Chondrocyte (in vitro differentiated cells): ENCODE data around the gene NOL11. TPM values are rescaled to one million over a fixed set of nuclear protein-coding genes. Genes with fewer than 3 reads are reported as not detected.
"Not testable (repeated sequence)": the region's sequence is repeated elsewhere in the genome, so short reads cannot be mapped to it uniquely, and the experiment has no call there.

Source experiments
- DNase-seq: peaks from one replicate; pipeline ENCODE4 v3.0.0; 2021; ENCODE audit warnings: mixed read lengths, low spot score
- H3K27ac Mint-ChIP-seq: one replicate; pipeline ENCODE4 v1.8.0; 2021; ENCODE audit warnings: mild to moderate bottlenecking, moderate library complexity, mixed read lengths; ENCODE audit not compliant: unreplicated experiment
- H3K27me3 Mint-ChIP-seq: 2 replicates; pipeline ENCODE4 v1.8.0; 2021; ENCODE audit warnings: low read depth, mixed read lengths
- H3K36me3 Mint-ChIP-seq: 2 replicates; pipeline ENCODE4 v1.8.0; 2021; ENCODE audit warnings: low read depth, mixed read lengths
- H3K4me1 Mint-ChIP-seq: 2 replicates; pipeline ENCODE4 v1.8.0; 2021; ENCODE audit warnings: low read depth, mild to moderate bottlenecking, mixed read lengths
- H3K4me3 Mint-ChIP-seq: one replicate; pipeline ENCODE4 v1.8.0; 2021; ENCODE audit warnings: mild to moderate bottlenecking, moderate library complexity, mixed read lengths; ENCODE audit not compliant: unreplicated experiment
- H3K9me3 Mint-ChIP-seq: 2 replicates; pipeline ENCODE4 v1.8.0; 2021; ENCODE audit warnings: low read depth, mixed read lengths
- CTCF ChIP-seq: fragments of 200-600 bp; sonication (generic); IDR thresholded peaks from 2 replicates; pipeline ENCODE4 v1.5.0; 2021; ENCODE audit warnings: antibody characterized with exemption, mild to moderate bottlenecking, moderate library complexity
- total RNA-seq: library from RNA; stranded (reverse); gene quantifications from 3 replicates; pipeline ENCODE4 v1.2.1, GENCODE V29; 2021

NOL11 gene
- total RNA-seq, 1 donor from 2014 or later, result 20.9 TPM

- peaks cover 3% of the 10 kb centered on the region for H3K9me3 Mint-ChIP-seq
- H3K4me3 Mint-ChIP-seq, result no peak overlapping the region
- H3K4me1 Mint-ChIP-seq, result no peaks in the 10 kb centered on the region
- no peaks in the 10 kb centered on the region for H3K27me3 Mint-ChIP-seq
- H3K36me3 Mint-ChIP-seq, result no peaks in the 10 kb centered on the region
- H3K27ac Mint-ChIP-seq, result no peak overlapping the region
- TF ChIP-seq CTCF, result no peak
- no peak for DNase-seq
These were observed 21.4 kb upstream of the NOL11 start for GRCh38 chr17:67696347-67696746.

GRCh38 chr17:67696853-67697498, 20.8 kb upstream of the NOL11 start:
- no peak for DNase-seq
- H3K36me3 Mint-ChIP-seq, result no peaks in the 10 kb centered on the region
- H3K4me1 Mint-ChIP-seq, result no peaks in the 10 kb centered on the region
- H3K4me3 Mint-ChIP-seq, result no peak overlapping the region
- H3K27ac Mint-ChIP-seq, result no peak overlapping the region
- TF ChIP-seq CTCF, result no peak
- H3K27me3 Mint-ChIP-seq, result no peaks in the 10 kb centered on the region
- H3K9me3 Mint-ChIP-seq, result peaks cover 3% of the 10 kb centered on the region

- no peak for TF ChIP-seq CTCF
- DNase-seq, result no peak
- no peaks in the 10 kb centered on the region for H3K9me3 Mint-ChIP-seq
- H3K27me3 Mint-ChIP-seq, result no peaks in the 10 kb centered on the region
- H3K36me3 Mint-ChIP-seq, result no peaks in the 10 kb centered on the region
- H3K27ac Mint-ChIP-seq, result no peak overlapping the region
- H3K4me3 Mint-ChIP-seq, result no peak overlapping the region
- no peaks in the 10 kb centered on the region for H3K4me1 Mint-ChIP-seq
These were observed 17.6 kb upstream of the NOL11 start for GRCh38 chr17:67700037-67700724.

GRCh38 chr17:67700725-67701119, 17.0 kb upstream of the NOL11 start:
- DNase-seq, result no peak
- Mint-ChIP-seq H3K27ac (no peak overlapping the region), H3K9me3 (no peaks in the 10 kb centered on the region), H3K36me3 (no peaks in the 10 kb centered on the region), H3K4me1 (no peaks in the 10 kb centered on the region), H3K4me3 (no peak overlapping the region), H3K27me3 (no peaks in the 10 kb centered on the region)
- no peak for TF ChIP-seq CTCF

GRCh38 chr17:67702861-67703260, 14.9 kb upstream of the NOL11 start:
- not testable (repeated sequence) for H3K4me1 Mint-ChIP-seq, H3K9me3 Mint-ChIP-seq

GRCh38 chr17:67707442-67707841, 10.3 kb upstream of the NOL11 start:
- Mint-ChIP-seq H3K36me3 (no peaks in the 10 kb centered on the region), H3K4me1 (no peaks in the 10 kb centered on the region), H3K27ac (no peak overlapping the region), H3K27me3 (no peaks in the 10 kb centered on the region), H3K9me3 (no peaks in the 10 kb centered on the region), H3K4me3 (no peak overlapping the region)
- TF ChIP-seq CTCF, result no peak
- no peak for DNase-seq

More at GRCh38 chr17:67702861-67703260, 14.9 kb upstream of the NOL11 start:
- not testable (repeated sequence) for H3K4me3 Mint-ChIP-seq, H3K27me3 Mint-ChIP-seq, DNase-seq, H3K36me3 Mint-ChIP-seq, H3K27ac Mint-ChIP-seq
